RWPE1 (cell line): ENCODE results near the gene TENM4.

Experiments
- CTCF ChIA-PET: fragments of 350-600 bp; sonication (Branson Sonifier 250); formaldehyde crosslinking; extraction: SDS; loops from one replicate; lab custom pipeline; 2021; lab: Yijun Ruan, JAX
- POLR2A ChIA-PET: fragments of 400-600 bp; formaldehyde crosslinking; extraction: SDS; loops from one replicate; lab custom pipeline; 2020; ENCODE audit warnings: antibody characterized with exemption; ENCODE audit not compliant: low non-redundant PET; lab: Yijun Ruan, JAX
- DNase-seq: peaks from one replicate; pipeline ENCODE4 v3.0.0; 2012; ENCODE audit warnings: low spot score
- H3K27ac ChIP-seq: fragments of 450-650 bp; 2 replicates; pipeline ENCODE4 v1.5.1; 2017
- TF ChIP-seq, protein P1 (sequence below): fragments of 450-650 bp; conservative IDR thresholded peaks from 2 replicates; pipeline ENCODE4 v1.5.1; 2017; ENCODE audit warnings: low read depth, mild to moderate bottlenecking

The TENM4 gene

GRCh38 chr11:79329561-79329960 lies 111.3 kb downstream of the TENM4 start:
- CTCF ChIA-PET: interaction anchor here (1.2 kb wide), 1 partner anchor 71 kb away, joined by 3 read pairs; no protein-coding TSS in a partner anchor
- no peak overlapping the region for H3K27ac ChIP-seq
- DNase-seq: no peak
- POLR2A ChIA-PET: no interaction called here
- TF ChIP-seq, protein P1, sequence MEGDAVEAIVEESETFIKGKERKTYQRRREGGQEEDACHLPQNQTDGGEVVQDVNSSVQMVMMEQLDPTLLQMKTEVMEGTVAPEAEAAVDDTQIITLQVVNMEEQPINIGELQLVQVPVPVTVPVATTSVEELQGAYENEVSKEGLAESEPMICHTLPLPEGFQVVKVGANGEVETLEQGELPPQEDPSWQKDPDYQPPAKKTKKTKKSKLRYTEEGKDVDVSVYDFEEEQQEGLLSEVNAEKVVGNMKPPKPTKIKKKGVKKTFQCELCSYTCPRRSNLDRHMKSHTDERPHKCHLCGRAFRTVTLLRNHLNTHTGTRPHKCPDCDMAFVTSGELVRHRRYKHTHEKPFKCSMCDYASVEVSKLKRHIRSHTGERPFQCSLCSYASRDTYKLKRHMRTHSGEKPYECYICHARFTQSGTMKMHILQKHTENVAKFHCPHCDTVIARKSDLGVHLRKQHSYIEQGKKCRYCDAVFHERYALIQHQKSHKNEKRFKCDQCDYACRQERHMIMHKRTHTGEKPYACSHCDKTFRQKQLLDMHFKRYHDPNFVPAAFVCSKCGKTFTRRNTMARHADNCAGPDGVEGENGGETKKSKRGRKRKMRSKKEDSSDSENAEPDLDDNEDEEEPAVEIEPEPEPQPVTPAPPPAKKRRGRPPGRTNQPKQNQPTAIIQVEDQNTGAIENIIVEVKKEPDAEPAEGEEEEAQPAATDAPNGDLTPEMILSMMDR: no peak

GRCh38 chr11:79328402-79328801 lies 112.4 kb downstream of the TENM4 start:
- no peak for DNase-seq
- H3K27ac ChIP-seq: no peak overlapping the region
- ChIA-PET POLR2A (no interaction called here), CTCF (no interaction called here)
- TF ChIP-seq, protein P1: no peak

DNA sequence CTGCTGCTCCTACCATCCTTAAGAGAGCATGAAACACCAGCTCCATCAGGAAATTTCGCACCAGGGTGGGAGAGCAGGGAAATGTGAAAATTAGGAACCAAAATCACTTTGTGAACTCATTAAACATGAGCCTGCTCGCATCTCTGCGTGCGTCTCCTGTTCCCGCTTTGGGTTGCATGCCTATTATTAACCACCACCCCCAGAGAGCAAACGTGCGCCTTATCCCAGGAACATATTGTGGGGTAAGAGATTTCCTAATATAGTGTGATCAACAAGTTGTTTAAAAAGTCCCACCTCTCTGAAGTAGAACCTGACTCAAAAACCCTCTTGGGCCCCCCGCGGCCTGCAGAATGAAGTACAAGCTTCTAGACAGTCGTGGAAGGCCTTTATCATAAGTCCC lies 115.0 kb downstream of the TENM4 start:
- TF ChIP-seq, protein P1: no peak
- H3K27ac ChIP-seq: no peak overlapping the region
- CTCF ChIA-PET: no interaction called here
- POLR2A ChIA-PET: no interaction called here
- DNase-seq: no peak

DNA sequence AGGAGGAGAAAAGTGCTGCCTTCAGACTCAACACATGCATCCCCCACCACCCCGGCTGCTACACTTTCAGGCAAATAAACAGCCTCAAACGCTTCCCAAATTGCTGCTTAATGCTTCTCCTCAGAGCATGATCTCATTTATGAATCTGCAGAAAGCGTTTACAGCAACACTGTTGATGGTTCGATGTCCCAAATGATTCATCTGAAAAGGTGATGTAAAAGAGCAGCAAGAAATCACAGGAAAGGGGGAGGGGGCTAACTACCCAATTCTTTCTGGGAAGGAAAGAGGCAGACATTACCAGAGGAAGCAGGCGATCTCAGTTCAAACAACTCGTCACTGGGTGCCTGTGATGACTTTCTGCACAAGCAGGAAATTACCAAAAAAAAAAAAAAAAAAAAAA lies 119.6 kb downstream of the TENM4 start:
- POLR2A ChIA-PET: no interaction called here
- no peak overlapping the region for H3K27ac ChIP-seq
- TF ChIP-seq, protein P1: no peak
- no peak for DNase-seq
- CTCF ChIA-PET: interaction anchor here (0.7 kb wide), 1 partner anchor 15 kb away, joined by 3 read pairs; no protein-coding TSS in a partner anchor

DNA sequence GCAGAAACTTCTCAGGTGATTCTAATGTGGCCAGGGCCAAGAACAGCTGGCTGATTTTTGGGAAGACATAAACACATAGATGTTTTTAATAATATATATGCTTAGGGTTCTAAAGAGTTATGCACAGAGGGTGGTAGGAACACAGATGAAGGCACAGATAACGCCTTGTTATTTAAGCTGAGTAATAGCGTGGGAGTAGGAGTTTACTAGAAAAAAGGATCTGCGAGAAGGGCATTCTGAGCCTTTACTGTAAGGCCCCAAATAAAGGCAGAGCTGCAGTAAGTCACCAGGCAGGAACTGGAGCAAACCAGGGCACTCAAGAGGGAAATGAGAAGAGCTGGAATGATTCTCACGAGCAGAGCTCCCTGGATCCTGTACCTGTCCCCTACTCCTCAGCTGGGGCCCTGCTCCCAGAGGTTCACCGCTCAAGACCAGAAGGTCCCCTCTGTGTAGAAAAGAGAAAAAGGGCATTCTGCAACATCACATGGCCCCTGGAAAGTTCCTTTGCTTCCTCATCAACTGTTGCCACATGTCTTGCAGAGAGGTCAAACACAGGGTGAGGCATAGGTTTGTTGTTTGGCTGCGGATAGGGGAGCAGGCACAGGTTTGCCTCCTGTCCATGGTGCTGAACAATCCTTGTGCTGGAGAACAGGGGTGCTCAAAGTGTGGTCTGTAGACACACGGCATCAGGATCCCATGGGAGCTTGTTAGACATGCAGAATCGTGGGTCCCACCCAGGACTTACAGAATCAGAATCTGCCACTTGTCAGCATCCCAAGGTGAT lies 125.7 kb downstream of the TENM4 start:
- H3K27ac ChIP-seq: no peak overlapping the region
- CTCF ChIA-PET: no interaction called here
- POLR2A ChIA-PET: no interaction called here
- TF ChIP-seq, protein P1: no peak
- peak; percentile 9 for DNase-seq

GRCh38 chr11:79313530-79313913 lies 127.3 kb downstream of the TENM4 start:
- TF ChIP-seq, protein P1: no peak
- DNase-seq: no peak
- CTCF ChIA-PET: interaction anchor here (0.5 kb wide), 1 partner anchor 47 kb away, joined by 3 read pairs; no protein-coding TSS in a partner anchor
- no peak overlapping the region for H3K27ac ChIP-seq
- POLR2A ChIA-PET: no interaction called here
